GM19023 (cell line): ENCODE measurements around the gene FBXW2.

Source experiments
- ATAC-seq: cut with Tn5 transposase; IDR thresholded peaks from one replicate; pipeline ENCODE4 v1.9.1; 2021; ENCODE audit warnings: mild to moderate bottlenecking, moderate library complexity; ENCODE audit not compliant: unreplicated experiment

Gene FBXW2

GRCh38 chr9:120780367-120780766 lies 12.8 kb downstream of the FBXW2 start:
- ATAC-seq = no peak

GRCh38 chr9:120779227-120779626 lies 14.0 kb downstream of the FBXW2 start:
- no peak for ATAC-seq

GRCh38 chr9:120778758-120779157 lies 14.5 kb downstream of the FBXW2 start:
- no peak for ATAC-seq

- ATAC-seq = no peak
Measured at GRCh38 chr9:120777229-120777628, 16.0 kb downstream of the FBXW2 start.

- ATAC-seq = no peak
Measured at GRCh38 chr9:120776788-120777187, 16.4 kb downstream of the FBXW2 start.

GRCh38 chr9:120775859-120776258 lies 17.4 kb downstream of the FBXW2 start:
- no peak for ATAC-seq

- ATAC-seq = no peak
Measured at GRCh38 chr9:120774719-120775118, 18.5 kb downstream of the FBXW2 start.

- ATAC-seq = no peak
Measured at GRCh38 chr9:120773256-120773655, 20.0 kb downstream of the FBXW2 start.

GRCh38 chr9:120770931-120771330 lies 22.3 kb downstream of the FBXW2 start:
- no peak for ATAC-seq

- ATAC-seq = no peak
Measured at GRCh38 chr9:120768886-120769285, 24.3 kb downstream of the FBXW2 start.

GRCh38 chr9:120768247-120768646 lies 25.0 kb downstream of the FBXW2 start:
- no peak for ATAC-seq

GRCh38 chr9:120767451-120767850 lies 25.8 kb downstream of the FBXW2 start:
- no peak for ATAC-seq

- no peak for ATAC-seq
Measured at GRCh38 chr9:120765910-120766425, 27.2 kb downstream of the FBXW2 start.

- ATAC-seq = no peak
Measured at GRCh38 chr9:120764476-120764875, 28.7 kb downstream of the FBXW2 start.

- no peak for ATAC-seq
Measured at GRCh38 chr9:120761006-120761405, 32.2 kb downstream of the FBXW2 start.

GRCh38 chr9:120759755-120760400 lies 33.3 kb downstream of the FBXW2 start:
- ATAC-seq = no peak

GRCh38 chr9:120758544-120758943 lies 34.7 kb downstream of the FBXW2 start:
- ATAC-seq = no peak

- ATAC-seq = no peak
Measured at GRCh38 chr9:120757026-120757913, 35.9 kb downstream of the FBXW2 start.

GRCh38 chr9:120756531-120756930 lies 36.7 kb downstream of the FBXW2 start:
- no peak for ATAC-seq

- peak; percentile 53 for ATAC-seq
Measured at GRCh38 chr9:120755810-120756434, 37.3 kb downstream of the FBXW2 start.

- ATAC-seq = peak; percentile 67
Measured at GRCh38 chr9:120755044-120755443, 38.2 kb downstream of the FBXW2 start.

GRCh38 chr9:120750421-120750820 lies 42.8 kb downstream of the FBXW2 start:
- no peak for ATAC-seq
